ENCODE data around the gene TAF1B.

- no peak for TF ChIP-seq CTCF (conservative IDR thresholded peaks at IDR 0.05 in 1 of 2, IDR thresholded peaks at IDR 0.05 in 1 of 2; ENCODE audit: low read depth in 1 of 2, low read length in 2 of 2)
- no peak for TF ChIP-seq EZH2 (IDR thresholded peaks at IDR 0.05; ENCODE audit: low read length, missing control alignments)
Observed at GRCh38 chr2:9867881-9868280, 24.6 kb downstream of the TAF1B start.
